HG02885 (cell line): ENCODE data around the gene MED15.

Source experiments
- ATAC-seq: cut with Tn5 transposase; IDR thresholded peaks from one replicate; pipeline ENCODE4 v1.9.1; 2021; ENCODE audit warnings: mild to moderate bottlenecking; ENCODE audit not compliant: unreplicated experiment, poor library complexity

MED15 gene

GRCh38 chr22:20580611-20581502, 73.4 kb downstream of the MED15 start:
- no peak for ATAC-seq

- no peak for ATAC-seq
These were observed 74.2 kb downstream of the MED15 start for GRCh38 chr22:20581503-20582170.

- no peak for ATAC-seq
These were observed 74.7 kb downstream of the MED15 start for GRCh38 chr22:20582171-20582511.

- ATAC-seq: no peak
These were observed 75.3 kb downstream of the MED15 start for GRCh38 chr22:20582520-20583361.

DNA sequence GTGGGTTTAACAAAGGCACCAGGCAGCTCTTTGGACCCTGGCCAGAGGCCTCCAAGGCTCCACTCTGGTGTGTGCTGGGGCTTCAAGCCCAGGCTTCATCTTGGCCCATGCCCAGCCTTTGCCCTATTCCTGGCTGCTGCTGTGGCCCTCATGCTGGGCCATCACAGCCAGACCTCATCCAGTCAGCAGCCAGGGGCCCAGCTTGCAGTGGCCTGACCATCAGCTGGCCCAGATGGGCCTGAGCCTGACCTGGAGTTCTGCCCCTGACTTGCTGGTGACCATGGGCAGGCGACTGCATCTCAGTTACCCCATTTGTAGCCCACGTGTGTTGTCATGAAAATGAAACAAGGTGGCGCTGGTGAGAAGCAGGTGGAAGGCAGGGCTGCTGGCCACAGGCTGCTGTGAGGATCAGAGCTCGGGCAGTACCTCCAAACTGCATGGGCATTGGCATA, 76.1 kb downstream of the MED15 start:
- no peak for ATAC-seq

- no peak for ATAC-seq
These were observed 76.8 kb downstream of the MED15 start for GRCh38 chr22:20584029-20584871.

- no peak for ATAC-seq
These were observed 77.6 kb downstream of the MED15 start for GRCh38 chr22:20584872-20585638.

GRCh38 chr22:20585639-20586402, 78.4 kb downstream of the MED15 start:
- ATAC-seq: no peak

GRCh38 chr22:20586403-20586745, 79.0 kb downstream of the MED15 start:
- no peak for ATAC-seq

- no peak for ATAC-seq
These were observed 80.0 kb downstream of the MED15 start for GRCh38 chr22:20587206-20587958.

DNA sequence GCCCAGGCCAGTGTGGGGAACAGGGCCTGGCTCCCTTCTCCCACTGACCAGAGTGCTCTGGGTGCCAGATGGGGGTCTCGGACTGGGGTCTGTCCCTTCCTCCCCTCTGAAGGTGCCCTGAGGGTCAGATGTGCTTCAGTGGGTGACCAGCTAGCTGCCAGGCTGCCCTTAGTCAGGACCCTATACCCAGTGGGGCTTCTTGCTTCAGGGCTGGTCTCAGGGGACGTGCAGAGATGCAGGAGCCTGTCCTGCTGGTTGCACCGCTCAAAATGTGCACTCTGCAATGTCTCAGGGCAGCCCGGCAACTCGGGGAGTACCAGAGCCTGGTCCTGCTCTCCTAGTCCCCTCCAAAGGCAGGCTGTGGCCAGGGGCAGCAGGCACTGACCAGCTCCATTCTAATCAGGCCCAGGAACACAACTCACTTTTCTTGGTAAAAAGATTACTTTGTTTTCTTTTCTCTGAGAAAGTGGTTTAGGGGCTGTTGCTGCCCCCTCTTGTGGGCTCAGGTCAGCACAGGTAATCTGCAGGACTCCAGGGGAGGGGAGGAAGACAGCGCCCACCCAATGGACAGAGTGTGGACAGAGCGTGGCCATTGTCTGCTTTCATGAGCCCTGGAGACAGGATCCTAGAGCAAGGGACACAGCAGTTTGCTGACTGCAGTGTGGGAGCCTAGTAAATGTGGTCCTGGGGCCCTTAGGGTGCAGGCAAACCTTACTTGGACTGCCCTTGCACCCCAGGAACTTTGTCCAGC, 80.9 kb downstream of the MED15 start:
- ATAC-seq: no peak

GRCh38 chr22:20588843-20589581, 81.6 kb downstream of the MED15 start:
- no peak for ATAC-seq

DNA sequence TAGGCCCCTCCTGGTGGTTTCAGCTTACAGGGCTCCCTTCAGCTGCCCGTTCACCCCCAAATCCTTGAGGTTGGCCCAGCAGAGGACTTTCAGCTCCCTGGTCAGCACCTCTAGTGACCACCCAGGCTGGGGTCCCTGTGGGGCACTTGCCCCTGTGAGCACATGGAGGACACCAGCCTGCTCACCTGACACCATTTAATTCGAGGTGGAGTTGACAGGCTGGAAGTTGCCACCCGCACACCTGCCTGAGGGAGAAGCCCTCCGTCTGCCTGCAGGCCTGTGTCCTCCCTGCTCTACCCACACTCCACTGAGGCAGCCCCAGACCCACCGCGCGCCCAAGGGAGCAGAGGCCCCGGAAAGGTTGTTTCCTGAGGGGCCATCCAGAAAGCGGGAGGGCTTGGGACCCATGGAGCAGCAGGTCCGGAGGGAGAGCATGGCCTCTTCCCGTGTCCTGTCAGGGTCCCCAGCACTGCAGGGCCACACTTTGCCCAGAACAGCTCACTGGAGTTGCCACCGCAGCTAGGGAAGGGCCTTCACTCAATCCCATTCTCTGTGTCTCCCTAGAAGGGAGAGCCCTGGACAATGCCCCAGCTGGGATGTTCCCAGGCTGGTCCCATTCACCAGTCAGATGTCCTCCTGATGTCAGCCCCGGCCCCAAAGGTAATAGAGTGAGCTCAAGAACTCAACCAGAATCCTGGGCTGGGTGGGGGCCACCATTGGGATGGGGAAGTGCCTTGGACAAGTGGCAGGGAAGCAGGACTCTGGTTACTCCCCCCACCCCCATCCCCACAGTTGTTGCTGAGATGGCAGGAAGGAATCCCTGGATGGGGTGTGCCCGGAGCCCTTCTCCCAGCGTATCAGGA, 82.4 kb downstream of the MED15 start:
- ATAC-seq: no peak

DNA sequence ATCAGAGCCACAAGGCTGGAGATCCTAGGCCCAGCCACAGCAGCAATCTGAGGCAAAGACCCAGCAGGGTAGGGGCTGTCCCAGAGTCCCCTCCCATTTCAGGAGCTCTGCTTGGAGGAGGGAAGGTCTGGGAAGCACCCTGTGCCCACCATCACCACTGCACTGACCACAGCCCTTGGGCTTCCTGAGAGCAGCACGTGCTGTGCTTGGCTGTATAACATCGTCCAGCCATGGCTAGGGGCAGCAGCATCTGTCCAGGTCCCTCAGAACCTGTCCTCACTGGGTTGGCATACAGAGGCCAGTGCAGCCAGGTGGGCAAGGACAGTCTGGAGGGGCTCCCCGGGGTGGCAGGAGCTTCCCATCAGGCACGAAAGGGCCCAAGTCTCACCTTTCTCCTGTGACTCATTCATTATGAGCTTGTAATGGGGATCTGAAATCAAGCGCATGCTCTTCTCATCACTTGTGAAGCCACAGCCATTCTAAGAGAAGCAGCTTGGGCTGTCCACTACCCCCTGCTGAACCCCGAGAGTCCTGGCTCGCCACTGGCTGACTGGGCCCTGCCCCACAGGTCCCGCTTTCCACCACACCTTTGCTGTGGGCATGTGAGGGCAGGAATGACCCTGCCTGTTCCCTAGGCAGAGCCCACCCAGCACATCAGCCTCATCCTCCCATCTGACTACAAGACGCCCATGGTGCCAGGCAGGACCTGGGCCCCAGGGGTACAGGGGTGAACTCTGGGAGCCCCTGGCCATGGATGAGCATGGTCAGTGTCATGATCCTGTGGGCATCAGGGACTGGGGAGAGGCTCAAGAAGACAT, 83.3 kb downstream of the MED15 start:
- no peak for ATAC-seq

GRCh38 chr22:20591295-20591645, 83.9 kb downstream of the MED15 start:
- ATAC-seq: no peak
